ENCODE results near the gene AGPAT3. TPM values are rescaled to one million over a fixed set of nuclear protein-coding genes. Genes with fewer than 3 reads are reported as not detected.

AGPAT3 gene
- polyA plus RNA-seq, 10 donors = 24.0 to 30.6 (median 27.3) TPM

GRCh38 chr21:43905726-43906455 is 40.9 kb downstream of the AGPAT3 start:
- no peak for DNase-seq

GRCh38 chr21:43906585-43907370 is 41.8 kb downstream of the AGPAT3 start:
- DNase-seq = no peak

GRCh38 chr21:43907751-43908150 is 42.7 kb downstream of the AGPAT3 start:
- no peak for DNase-seq

DNA sequence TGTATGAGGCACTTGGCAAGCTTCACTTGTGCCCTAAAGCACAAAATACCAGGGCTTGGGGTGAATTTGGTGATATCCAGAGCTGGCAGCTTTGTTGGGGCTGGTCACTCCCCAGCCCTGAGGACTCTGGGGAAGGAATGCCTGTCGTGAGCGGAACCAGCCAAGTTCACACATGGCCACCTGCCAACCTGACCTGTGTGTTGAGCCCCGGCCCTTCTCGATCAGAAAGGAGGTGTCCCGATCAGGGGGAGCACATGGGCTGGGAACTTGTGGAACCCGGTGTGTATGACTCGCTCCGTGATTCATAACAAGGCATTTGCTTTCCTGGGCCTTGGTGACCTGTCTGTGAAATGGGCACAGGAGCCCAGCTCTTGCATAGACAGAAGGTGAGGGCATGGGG is 43.1 kb downstream of the AGPAT3 start:
- DNase-seq = no peak

DNA sequence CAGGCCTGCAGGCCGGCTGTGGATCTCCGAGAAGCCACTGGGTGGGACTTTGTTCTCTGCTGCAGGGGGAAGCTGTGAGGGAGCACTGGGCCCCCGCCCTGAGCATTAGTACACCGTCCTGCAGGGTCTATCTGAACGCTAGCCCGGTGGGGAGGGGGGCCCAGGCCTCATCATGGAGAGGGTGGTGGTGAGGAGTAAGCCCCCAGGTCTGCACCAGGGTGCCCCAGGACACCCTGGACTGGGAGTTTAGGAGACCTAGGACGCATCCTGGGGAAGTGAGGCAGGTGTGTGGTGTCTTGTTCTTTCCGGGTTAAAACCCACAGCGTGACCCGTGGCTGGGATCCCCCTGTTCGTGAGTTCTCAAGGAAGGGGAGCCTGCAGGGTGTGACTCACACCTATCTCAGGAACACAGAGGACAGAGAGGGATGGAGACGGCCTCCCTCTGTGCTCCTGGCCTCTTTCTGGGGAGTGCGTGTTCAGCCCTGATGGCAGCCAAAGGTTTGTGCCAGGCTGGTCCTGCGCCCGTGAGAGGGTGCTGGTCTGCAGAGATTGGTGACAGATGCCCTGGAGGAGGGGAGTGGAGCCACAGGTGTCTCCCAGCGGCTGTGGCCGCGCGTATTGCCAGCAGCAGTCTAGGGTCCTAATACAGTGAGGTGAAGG is 44.8 kb downstream of the AGPAT3 start:
- DNase-seq = no peak

DNA sequence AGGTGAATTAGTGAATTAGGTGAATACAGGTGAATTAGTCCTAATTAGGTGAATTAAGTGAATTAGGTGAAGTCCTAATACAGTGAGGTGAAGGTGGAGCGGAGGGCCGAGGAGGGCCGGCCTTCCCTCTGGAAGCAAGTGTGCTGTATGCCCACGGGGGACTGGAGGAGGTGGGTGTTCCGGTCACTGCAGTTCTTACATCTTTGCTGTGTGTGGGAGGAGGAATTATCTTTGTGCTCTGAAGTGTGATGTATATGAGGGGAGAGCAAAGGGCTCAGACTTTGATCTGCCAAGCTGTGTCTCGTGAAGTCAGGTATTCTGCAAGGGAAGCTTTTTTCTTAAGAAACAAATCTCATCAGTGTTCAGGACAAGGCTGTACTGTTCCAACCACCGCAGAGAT is 45.4 kb downstream of the AGPAT3 start:
- no peak for DNase-seq

GRCh38 chr21:43911015-43911934 is 46.3 kb downstream of the AGPAT3 start:
- DNase-seq = no peak

DNA sequence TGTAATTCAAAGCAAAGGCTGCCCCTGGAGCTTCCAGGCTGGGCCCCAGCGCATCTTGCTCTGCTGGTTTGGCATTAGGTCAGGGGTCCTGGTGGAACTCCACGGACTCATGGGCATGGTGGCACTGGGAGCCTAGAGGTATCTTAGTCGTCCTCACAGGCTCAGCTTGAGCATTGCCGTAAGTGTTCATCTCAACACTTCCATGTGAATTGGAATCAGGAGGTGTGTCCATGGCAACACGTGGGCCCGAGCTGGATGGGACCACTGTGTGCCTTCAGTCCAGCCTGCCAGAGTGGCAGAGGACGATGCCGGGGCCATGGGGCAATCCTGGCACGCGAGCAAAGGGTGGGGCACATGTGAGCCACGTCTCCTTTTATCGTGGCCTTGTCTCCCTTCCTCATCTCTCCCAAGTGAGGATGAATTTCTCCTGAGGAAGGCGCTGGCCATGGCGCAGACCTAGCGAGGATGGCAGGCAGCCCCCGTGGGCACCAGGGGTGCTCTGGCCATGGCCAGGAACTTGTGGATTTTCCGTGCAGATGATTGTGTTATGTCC is 47.0 kb downstream of the AGPAT3 start:
- no peak for DNase-seq

DNA sequence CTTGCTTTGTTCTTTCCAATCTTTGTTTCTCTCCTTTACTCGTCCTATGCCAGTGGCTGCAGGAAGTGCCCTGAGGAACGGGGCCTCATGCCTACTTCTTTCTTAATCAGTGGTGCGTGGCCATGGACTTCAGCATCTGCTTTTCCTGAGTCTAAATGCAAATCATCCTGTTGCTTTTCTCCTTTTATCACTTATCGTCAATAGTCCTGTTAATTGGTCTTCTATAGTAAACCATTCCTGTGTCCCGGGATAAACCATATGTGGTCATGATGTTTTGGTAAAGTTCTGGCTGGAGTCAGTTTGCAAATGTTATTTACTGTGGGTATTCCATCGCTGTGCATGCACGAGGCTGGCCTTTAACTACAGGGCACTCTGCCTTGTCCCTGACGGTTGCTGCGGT is 47.5 kb downstream of the AGPAT3 start:
- DNase-seq = no peak

DNA sequence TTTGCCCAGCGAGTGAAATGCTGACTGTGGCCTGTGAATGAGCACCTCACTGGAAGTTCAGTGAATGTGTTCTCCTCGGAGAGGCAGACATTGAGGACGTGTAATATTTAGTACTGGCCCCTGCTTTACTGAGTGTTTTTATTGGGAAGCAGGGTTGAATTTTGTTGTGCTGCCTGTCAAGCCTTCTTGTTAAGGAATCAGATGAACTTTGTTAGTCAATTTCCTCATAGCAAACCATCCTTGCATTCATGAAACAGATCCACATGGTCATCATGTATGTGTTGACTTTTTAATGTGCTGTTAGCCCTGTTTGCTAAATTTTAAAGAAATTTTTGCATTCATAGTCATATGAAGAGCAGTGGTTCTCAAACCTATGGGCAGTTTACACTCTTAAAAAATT is 47.9 kb downstream of the AGPAT3 start:
- DNase-seq = no peak

GRCh38 chr21:43913928-43914327 is 48.9 kb downstream of the AGPAT3 start:
- DNase-seq = no peak

DNA sequence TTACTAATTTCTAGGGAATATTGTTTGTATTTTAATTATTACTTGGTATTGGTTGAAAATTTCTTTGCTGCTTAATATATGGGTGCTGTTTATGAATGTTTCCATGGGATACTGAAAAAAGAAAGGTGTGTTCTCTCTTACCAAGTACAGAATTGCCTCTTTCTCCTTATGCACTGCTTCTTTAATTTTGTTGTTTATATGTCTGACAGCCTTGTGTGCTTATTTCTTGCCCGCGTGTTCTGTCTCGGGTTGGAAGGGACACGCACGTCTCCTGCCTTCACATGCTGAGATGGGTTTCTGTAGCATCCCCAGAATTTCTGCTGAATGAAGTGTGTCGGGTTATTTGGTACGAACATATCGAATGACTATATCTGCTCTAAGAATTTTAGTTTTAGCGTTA is 51.1 kb downstream of the AGPAT3 start:
- no peak for DNase-seq

GRCh38 chr21:43916691-43917514 is 51.9 kb downstream of the AGPAT3 start:
- peak in 1 of 3 donors; percentile 48 for DNase-seq

DNA sequence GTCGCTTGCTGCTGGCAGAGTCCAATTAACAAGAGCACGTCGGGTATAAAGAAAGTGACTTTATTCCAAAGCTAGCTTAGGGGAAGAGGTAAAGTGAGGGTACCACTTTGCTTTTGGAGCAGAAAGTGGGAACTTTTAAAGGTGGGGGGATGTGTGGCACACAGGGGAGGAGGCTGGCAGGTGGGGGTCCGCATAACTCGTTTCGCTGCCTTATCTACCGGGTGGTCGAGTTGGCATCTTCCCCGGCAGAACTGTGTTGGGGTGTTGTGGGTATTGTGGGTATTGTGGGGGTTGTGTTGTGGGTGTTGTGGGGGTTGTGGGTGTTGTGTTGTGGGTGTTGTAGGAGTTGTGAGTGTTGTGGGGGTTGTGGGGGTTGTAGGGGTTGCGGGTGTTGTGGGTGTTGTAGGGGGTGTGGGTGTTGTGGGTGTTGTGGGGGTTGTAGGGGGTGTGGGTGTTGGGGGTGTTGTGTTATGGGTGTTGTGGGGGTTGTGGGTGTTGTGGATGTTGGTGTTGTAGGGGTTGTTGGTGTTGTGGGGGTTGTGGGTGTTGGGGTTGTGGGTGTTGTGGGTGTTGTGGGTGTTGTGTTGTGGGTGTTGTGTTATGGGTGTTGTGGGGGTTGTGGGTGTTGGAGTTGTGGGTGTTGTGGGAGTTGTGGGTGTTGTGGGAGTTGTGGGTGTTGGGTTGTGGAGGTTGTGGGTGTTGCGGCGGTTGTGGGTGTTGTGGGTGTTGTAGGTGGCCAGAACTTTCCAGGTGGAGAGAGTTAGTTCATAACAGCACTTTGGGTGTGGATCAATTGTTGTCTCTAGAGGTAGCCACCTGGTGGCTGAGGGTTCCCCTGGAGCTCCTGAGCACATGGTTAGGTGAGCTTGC is 52.7 kb downstream of the AGPAT3 start:
- DNase-seq = no peak

DNA sequence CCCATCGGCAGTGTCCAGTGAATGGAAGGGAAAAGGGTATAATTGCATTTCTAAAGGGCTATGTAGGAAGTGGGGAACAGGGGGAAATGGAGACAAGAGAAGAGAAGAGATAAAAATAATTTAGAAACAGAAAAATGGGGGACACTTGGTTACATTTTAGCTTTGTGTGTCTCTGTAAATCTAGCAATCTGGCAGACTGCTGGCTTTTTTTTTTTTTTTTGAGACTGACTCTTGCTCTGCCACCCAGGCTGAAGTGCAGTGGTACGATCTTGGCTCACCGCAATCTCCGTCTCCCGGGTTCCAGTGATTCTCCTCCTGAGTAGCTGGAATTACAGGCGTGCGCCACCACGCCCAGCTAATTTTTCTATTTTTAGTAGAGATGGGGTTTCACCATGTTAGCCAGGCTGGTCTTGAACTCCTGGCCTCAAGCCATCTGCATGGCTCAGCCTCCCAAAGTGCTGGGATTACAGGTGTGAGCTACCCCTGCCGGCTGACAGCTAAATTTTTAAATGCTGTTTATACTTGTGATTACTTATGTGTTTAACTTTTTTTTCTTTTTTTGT is 53.4 kb downstream of the AGPAT3 start:
- DNase-seq = no peak

- DNase-seq = no peak
Observed at GRCh38 chr21:43919283-43919682, 54.3 kb downstream of the AGPAT3 start.

DNA sequence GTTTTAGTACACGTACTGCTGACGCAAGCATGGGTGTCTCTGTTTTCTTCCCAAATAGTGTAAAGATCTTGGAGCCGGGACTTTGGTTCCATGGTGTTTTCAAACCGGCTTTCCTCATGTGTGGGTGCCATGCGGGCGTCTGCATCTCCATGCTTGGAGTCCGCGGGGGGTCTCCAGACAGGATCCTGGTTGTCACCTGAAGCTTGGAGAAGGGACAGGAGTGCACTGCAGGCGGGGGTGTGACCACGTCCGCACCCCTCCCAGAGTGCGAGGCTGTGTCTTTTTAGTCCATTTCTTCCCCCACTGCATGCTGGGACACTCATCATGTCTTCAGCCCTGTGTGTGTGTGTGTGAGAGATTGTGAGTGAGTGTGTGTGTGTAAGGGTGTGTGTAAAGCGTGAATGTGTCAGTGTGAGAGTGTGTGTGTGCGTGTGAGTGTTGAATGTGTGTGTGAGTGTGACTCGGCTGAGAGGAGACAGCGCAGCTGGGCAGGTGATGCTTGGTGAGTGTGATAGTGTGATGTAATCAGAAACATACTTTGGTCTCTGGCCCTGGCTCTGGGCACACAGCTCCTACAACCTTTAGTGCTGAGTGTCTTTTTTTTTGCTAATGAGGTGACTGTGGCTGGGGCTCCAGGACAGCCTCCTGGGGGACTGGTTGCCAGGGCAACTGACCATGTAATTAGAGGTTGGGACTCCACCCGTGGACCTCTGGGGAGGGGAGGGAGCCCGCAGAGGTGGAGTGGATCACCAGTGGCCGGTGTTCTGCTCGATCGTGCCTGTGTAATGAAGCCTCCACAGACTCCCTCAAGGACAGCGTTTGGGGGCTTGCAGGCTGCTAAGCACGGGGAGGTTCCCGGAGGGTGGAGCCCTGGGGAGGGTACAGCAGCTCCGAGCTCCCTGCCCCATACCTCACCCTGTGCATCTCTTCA is 55.1 kb downstream of the AGPAT3 start:
- no peak for DNase-seq

DNA sequence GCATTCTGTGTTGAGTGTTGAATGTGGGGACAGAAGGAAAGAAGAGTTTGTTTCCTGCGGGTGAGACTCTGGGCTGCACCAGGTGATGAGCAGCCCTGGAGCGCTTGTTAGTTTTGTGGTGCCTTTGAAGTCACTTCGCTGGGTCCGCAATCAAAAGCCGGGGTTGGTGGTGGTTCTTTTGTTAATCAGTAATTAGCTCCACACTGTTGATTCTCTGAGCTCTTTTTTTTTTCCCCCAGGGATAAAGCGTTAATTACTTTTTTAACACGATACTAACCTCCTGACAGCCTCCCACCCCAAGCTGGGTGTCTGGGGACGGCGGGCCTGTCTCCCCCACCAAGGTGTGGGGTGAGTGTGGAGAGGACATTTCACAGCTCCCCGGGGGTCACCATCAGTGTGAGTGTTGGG is 56.6 kb downstream of the AGPAT3 start:
- DNase-seq = no peak

All from muscle of back (tissue), 11 donors.